Activated T-cell treated with anti-CD3 and anti-CD28 coated beads for 24 hours (primary cell): ENCODE measurements around the gene CRHR2.
"Not testable (repeated sequence)": the region's sequence is repeated elsewhere in the genome, so short reads cannot be mapped to it uniquely, and the experiment has no call there.

ENCODE experiments used
- DNase-seq: peaks from one replicate; pipeline ENCODE4 v3.0.0-alpha.2; 2020; ENCODE audit warnings: low read depth

Gene CRHR2

DNA sequence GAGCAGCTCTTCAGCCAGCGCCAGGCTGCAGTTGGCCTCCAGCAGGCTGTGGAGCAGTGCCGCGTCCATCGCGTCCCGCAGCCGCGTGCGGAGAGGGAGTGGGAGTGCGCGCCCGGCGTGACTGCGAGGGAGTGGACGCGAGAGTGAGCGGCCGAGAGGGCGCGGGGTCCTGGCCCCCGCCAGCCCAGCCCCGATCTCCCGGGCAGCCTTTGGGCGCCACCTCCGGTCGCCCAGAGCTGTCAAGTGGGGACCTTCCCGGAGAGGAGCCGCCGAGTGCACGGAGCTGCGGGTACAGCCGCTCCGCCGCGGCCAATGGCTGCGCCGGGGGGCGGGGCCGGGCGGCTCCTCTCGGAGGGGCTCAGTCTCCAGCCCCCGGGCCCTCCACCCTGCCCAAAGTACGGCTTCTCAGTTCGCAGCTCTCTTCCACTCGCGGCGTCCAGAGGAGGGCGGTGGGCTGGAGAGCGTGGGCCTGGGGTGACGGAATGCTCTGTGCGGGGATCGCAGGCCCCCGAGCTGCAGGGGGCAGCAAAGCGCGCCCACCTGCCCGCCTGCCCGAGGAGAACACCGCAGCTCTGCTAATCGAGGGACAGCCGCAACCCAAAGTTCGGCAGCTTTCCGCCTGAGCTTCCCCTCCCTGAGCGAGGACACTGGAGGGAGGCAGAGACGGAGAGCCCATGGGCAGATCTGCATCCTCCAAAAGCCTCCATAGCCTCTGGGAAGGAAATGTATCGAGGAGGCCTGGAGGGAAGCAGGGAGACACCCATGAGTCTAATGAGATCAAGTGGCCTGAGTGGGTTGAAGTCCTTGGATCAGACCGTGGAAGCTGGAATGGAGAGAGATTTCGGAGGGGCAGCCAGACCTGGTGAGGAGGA, at the start of gene CRHR2:
TSS of gene CRHR2 (minus strand) at position 245 of the 872 bp plus-strand sequence. CDS start at position 69, 176 bp downstream.
- DNase-seq: peak; percentile 15

DNA sequence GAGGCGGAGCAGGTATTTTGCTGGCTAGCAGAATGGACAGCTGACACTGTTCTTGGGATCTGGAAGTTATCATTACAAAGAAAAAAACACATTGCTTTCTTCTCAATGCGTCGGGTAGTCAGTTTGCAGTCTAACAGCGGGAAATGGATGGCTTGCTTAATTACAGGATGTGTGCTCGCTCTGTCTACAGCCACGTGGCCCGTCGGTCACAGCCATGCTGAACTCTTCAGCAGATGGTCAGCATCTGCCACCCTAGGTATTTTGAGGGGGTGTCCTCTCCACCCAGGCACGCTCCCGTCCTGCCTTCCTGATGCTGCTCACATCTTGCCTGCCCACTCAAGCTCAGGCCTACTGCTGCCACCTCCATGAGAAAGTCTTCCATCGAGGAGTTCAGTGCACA, 49.3 kb upstream of the CRHR2 start:
- no peak for DNase-seq

DNA sequence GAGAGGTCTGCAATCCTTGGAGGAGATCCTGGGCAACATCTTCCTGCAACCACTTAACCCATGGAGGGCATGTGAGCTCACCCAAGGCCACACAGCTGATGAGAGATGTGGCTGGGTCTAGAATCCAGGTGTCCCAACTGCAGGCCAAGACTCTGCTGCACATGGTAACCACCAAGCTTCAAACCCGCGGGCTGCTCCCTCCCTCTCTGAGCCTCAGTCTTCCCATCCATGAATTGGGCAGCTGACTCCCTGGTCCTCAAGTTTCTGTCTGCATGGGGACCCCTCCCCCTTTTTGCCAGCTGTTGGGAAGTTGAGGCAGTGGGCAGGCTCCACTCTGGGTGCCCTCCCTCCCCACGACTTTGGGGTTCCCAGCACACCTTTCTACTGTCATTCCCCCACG, 48.7 kb upstream of the CRHR2 start:
- no peak for DNase-seq

DNA sequence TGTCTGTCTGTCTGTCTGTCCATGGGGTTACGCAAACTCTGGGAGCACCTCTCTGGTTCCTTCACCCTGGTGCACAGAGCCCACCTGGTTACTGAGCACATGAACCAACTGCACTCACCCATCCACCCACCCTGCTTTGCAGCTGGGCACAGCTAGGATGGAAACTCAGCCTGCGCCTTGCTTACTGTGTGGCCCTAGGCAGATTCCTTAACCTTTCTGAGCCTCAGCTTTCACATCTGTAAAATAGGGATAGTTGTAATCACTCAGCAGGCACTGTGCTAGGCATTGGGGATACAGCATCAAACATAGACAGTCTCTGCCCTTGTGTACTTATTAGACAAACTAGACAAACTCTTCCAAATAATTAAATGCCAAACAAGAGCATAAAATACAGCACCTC, 47.8 kb upstream of the CRHR2 start:
- DNase-seq: no peak

DNA sequence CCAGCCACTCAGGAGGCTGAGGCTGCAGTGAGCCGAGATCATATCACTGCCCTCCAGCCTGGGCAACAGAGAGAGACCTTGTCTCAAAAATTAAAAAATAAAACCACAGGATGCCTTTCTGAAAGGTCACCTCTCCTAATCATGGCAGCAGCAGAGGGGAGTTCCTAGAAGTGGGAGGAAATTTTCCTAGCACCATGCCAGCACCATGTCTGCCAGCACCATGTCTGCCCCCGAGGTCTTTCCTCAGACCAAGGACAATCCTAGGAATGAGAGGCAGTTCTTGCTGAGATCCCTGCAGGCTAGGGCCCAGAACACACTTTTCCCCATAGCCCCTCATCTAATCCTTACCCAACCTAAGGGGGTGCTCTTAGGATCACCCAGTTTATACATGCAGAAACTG, 47.4 kb upstream of the CRHR2 start:
- no peak for DNase-seq

DNA sequence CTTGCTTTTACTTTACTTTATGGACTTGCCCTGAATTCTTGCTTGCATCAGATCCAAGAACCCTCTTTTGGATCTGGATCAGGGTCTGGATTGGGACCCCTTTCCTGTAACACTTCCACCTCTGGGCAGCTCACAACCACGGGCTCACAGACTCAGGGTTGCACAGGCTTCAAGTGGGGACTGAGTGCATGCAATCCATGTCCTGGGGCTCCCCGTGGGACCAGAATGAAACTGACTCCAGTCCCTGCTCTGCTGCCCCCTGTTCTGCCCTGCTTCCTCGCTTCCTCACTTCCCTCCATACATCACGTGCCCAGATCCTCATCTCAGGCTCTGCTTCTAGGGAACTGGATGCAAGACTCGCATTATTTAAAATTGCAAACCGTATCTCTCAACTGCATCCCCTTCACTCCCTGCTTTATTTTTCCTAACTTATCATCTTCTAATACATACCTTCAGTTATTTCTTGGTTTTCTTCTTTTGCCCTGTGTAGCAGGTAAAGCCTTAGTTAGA, 46.4 kb upstream of the CRHR2 start:
- DNase-seq: no peak

DNA sequence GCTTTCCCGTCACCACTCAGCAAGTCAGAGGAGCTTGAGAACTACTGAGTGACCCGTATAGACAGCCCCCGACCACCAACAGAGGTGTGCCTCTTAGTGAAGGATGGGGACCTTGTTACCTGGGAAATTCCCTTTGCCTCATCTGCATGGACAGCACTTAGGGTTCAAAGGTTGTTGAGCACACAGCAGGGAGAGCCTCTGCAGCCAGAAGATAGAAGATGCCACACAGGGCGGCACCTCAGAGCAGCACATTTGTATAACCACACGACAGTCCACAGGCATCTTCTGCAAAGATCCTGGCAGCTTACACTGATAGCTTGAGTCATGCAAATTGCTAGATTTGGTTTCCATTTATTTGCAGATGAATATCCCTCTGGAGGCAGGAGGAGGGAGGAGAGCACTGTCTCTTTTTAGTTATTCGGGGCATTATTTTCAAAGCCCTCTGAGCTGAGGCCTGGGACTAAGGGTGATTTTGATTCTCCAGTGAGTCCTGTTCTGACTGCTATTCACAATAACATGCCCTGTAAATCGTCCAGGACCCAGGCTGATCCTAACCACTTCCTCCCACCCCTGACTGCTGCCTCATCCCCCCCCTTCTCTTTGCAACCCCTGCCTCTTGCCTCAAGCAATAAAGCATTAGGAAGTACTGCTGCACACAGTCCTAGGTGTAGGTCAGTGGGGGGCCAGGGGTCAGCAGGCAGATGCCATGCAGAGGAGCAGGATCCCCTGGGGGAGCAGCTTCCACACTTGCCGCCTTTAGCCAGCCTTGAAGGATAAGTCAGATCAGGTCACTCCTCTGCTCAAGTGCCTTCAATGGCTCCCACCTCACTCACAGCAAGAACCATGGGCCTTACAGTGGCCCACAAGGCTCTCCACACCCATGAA, 45.0 kb upstream of the CRHR2 start:
- peak; percentile 20 for DNase-seq

DNA sequence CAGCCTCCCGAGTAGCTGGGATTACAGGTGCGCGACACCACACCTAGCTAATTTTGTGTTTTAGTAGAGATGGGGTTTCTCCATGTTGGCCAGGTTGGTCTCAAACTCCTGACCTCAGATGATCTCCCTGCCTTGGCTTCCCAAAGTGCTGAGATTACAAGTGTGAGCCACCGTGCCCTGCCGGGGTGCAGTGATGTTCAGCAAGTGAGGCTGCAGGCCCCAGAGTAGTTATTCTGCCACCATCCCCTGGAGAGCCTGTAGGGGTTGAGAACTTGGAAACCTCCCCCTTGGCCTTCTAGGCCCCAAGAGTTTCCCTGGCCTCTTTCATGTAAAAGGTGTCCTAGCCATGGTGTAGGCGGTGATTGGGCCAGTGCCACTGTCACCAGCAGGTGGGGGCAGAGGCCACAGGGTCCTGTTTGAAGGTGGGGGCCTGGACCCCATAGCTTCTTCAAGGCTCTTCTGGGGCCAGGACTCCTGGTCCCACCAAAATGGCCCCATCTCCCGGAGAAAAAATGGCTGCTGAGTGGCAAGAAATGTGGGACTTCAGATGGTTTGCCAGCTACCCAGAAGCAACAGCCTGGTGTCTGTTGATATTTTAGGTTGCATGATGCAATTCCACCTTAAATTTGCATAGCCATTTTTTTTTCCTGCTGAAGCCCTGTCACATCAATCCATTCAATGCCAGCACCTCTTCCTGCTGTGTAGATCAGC, 44.2 kb upstream of the CRHR2 start:
- no peak for DNase-seq

DNA sequence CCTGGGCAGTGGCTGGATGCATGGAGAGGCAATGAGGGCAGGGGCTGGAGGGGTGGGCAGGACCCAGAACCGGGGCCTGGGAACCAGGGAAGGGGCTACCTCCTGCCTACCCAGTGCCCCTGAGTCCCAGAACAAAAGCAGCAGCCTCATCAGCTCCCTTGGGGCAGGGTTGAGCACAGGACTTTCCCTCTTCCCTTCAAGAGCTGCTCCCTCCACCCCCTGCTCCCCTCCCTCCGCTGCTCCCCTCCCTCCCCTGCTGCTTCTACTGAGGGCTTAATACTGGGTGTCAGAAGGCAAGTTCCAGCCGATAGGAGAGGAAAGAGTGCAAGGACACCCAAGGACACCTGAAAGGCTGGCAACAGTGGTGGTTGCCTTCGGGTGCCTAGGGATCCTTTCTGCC, 41.5 kb upstream of the CRHR2 start:
- no peak for DNase-seq

DNA sequence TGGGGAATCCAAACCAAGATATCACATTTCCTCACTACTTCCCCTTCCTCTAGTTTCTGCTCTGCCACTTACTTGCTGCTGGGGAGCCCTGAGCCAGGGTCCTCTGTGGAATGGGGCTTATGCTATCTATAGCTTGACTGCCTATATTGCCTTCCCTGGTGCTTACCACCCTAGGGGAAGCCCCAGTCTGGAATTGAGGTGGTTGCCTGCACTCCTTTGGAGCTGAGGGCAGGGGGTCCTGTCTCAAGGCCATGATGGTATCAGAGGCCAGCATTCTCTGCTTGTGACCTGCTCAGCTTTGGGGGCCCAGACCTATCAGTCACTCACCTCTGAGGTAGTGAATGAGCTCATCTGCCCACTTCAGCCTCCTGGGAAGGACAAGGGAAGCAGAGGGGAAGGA, 40.4 kb upstream of the CRHR2 start:
- no peak for DNase-seq

DNA sequence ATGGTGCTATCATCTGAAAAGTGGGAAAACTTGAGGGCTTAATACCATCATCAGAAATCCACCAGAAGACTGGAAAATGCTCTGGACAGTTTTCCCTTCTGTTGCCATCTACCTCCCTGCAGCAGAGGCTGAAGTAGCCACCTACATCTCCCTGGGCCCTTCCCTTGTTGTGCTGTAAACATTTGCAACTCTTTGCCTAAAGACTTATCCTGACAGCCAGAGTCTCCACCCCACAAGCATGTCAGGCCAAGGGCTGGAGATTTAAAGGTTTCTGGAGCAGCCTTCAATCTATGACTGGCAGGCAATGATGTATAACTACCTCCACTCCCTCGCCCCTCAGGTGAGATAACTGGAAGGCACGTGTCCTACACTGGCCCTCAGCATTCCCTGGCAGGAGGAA, 39.9 kb upstream of the CRHR2 start:
- DNase-seq: no peak

DNA sequence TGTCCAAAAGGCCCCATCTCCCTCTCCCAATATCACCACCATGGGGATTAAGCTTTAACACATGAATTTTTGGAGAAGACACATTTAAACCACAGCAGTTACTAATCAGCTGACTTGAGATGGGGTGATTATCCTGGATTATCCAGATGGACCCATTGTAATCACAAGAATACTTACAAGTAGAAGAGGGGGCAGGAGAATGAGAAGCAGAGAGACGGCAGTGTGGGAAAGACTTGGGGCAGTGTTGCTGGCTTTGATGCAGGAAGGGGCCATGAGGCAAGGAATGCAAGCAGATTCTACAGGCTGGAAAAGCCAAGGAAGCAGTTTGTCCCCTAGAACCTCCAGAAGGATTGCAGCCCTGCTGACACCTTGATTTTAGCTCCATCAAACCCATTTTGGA, 39.0 kb upstream of the CRHR2 start:
- DNase-seq: no peak

DNA sequence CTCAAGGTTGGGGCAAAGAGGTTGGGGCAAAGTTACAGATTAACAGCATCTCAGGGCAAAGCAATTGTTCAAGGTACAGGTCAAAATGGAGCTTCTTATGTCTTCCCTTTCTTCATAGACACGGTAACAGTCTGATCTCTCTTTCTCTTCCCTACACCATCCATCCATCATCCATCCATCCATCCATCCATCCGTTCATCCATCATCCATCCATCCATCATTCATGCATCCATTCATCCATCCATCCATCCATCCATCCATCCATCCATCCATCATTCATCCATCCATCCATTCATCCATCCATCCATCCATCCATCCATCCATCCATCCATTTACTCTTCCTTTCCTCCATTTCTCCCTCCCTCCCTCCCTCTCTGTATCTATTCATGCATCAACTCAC, 37.2 kb upstream of the CRHR2 start:
- not testable (repeated sequence) for DNase-seq

DNA sequence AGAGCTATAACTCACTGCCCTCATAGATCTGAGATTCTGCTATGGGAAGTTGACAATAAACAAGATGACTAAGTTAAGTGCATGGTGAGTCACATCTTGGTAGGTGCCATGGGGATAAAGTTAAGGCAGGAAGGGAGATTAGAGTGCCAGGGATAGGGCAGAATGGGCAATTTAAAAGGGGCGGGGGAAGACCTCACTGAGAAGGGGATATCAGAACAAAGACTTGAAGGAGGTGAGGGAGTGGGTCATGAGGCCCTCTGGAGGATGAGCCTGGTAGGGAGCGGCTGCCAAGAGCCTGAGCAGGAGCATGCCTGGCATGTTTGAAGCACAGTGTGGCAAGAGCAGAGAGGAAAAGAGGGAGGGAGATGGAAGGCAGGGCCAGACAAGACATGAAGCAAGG, 34.9 kb upstream of the CRHR2 start:
- no peak for DNase-seq

DNA sequence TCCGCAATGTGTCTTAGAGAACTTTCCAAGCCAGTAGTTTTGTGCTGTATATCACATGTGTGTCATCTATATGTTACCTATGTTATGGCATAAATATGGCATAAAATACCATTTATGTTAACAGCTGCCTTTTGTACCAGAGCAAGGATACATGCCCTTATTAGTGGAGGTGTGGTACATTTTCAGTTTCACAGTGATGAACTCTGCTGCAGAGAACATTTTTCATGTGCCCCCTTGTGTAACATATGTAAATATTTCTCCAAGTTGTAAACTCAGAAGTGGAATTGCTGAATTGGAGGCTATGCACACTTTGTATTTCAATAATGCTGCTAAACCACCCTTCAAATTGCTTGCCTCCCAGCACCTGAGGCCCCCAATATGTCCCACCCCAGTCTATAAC, 31.9 kb upstream of the CRHR2 start:
- DNase-seq: no peak

DNA sequence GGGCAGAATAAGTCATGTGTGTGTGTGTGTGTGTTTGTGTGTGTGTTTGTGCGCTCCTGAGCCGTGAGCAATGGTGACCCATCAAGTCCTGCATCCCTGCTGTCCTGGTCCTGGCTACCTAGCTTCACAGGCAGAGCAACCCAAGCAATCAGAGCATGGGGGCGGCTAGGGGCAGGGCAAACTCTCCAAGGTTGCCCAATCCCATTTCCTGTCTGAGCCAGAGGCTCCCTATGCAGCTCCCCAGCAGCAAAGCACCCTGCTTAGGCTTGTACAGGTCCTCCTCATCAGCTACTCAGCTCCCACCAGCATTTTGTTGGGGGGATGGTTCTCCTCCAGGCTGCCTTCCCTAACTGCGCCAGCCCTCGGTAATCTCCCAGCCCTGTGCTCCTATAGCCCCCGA, 31.1 kb upstream of the CRHR2 start:
- no peak for DNase-seq

DNA sequence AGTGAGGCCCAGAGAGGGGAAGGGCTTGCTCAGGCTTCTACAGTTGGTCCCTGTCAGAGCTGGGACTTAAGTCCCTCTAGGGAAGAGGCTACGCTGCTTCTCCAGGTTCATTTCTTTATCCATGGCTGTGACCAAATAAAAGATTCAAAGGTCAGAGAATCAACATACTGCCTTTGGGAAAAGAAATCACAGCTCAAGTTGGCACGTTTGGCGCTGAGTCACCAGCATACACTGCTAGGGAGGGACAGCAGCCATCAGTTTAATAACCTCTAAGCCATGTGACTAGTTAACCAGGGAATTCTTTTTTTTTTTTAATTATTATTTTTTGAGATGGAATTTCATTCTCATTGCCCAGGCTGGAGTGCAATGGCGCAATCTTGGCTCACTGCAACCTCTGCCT, 28.4 kb upstream of the CRHR2 start:
- DNase-seq: no peak

DNA sequence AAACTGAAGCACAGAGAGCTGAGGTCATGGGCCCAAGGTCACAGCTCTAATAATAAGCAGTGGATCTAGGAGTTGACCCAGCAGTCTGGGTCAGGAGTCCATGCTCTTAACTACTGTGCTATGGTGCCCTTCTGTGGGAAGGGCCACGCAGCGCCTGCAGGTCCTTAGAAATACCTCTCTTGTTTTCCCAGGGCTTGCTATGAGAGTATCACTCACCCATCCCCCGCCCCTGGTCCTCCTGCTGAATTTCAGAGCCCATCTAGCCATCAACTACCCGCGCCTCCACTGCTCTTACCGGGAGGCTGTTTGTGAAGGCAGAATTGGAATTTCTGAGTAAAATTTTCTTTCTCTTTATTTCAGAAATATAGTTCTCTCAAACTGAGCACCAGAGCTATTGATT, 27.3 kb upstream of the CRHR2 start:
- DNase-seq: no peak

DNA sequence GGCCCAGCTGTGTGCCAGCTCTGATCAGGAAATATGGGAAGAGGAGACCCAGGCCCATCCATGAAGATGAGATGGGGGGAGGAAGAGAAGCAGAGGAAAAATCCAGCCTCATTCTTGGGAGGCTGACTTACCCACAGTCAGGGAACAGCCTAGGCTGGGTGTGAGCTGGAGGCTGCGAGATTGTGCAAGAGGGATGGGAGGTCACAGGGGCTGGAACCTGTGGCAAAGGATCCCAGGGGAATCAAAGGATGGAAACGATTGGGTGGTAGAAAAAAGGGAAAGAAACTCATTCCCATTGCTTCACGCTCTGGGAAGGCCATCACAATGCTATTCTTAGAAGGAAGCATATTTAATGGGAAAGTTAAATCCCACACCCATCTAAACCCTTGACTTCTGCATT, 26.7 kb upstream of the CRHR2 start:
- no peak for DNase-seq

DNA sequence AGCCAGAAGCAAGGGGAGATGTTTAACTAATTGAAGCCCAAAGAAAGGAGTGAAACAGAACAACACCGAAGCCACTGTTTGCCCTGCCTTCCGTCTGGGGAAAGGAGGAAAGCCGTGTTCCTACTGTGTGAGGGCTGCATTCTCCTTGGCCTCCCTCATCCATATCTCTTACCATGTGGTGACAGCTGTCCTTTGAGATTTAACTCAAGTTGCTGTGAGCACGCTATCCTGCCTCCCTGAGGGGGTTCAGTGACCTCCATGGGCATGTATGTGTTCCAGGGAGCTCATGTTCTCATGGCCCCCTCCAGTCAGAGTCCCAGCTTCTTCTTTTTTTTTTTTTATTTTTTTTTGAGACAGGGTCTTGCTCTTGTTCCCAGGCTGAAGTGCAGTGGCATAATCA, 26.2 kb upstream of the CRHR2 start:
- no peak for DNase-seq

DNA sequence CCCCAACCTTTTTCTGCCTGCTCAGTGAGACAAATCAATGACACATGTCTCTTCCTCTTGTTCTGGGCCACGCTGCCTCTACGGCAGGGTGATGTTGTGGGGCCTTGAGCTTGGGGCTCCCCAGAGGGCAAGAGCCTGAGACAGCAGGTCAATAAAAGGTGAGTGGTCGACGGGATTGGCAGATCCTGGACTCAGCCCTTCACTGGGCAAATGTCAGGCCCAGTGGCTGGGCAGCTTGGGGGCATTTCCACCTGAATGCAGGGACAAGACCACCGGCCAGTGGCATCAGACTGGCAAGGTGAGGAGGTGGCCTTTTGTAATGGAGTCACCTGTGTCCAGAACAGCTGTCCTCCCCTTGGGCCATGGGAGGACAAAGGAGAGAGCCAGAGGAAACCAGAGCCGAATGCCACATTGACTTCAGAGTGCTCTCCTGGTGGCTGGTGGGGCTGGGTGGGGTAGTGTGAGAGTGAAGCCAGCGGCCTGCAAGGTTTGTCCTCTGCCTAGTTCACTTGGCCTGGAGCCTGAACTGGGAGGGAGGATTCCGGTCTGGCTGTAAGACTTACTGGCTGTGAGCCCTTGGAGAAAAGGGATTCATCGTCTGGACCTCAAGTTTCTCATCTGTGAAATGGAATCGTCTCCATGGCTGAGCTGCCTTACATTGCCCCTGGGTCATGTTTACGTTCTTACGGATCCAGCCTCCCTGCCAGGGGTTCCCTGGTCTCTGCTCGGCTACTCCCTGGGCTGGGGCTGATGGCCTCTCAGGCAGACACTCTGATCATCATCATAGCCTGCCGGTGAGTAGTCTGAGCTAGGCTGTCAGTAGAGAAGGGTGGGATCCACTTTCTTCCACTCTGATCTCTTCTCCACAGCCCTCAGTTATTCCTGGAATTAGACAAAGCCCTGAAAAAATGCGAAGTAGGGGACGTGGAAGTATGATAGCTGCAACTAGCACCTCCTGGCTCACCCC, 25.4 kb upstream of the CRHR2 start:
- DNase-seq: no peak
